Measurements from ENCODE around the gene IGFBP2. TPM values are rescaled to one million over a fixed set of nuclear protein-coding genes. Genes with fewer than 3 reads are reported as not detected.
A peak's percentile ranks its signal among the peaks of the same experiment; 100 is the strongest.

The IGFBP2 gene
- total and polyA plus RNA-seq, 2 of the 4 experiments (the other 2 are of a cell fraction), result 33.5 to 236 TPM

DNA sequence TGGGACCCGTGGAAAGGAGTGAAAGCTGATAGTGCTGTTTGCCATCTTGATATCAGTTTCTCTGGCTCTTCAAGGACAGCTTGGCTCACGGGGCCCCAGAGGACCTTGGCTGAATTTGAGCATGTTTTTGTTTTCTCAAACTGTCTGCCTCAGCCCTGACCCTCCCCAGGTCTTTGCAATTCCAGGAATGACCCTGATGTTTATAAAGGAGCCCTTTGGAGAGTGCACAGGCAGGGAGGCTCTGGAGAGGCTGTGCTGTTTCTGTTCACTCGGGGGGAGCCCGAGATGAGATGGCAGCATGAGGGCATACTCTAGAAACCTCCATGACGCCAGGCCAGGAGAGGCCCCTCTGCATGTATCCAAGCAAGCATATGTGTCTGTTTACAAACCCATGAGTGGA, 16.4 kb downstream of the IGFBP2 start:
- Histone ChIP-seq H2BK120ac (ENCODE audit: low read depth, low read length) (no peak overlapping the region), H2AFZ (replicated peaks; ENCODE audit: low read length, poor library complexity) (no peak overlapping the region), H3K9ac (ENCODE audit: low read depth, low read length) (no peak overlapping the region), H4K5ac (ENCODE audit: low read depth, low read length) (peak overlapping the region; percentile 29; the same call in 1 of the 2 replicates), H2AK5ac (ENCODE audit: low read depth, low read length) (no peak overlapping the region), H3K4me1 (ENCODE audit: control insufficient read depth, insufficient read depth, low read length) (peaks cover 29% of the 10 kb centered on the region; the same call in 1 of the 2 replicates), H2BK5ac (ENCODE audit: low read depth, low read length, poor library complexity, severe bottlenecking) (no peak overlapping the region), H3K36me3 (ENCODE audit: control insufficient read depth, insufficient read depth, low read length) (no peaks in the 10 kb centered on the region), H2BK20ac (ENCODE audit: low read depth, low read length) (no peak overlapping the region), H3K27ac (ENCODE audit: insufficient read depth, low read length) (no peak overlapping the region), H3K79me1 (ENCODE audit: low read depth in 1 of 2, low read length in 2 of 2) (no peaks in the 10 kb centered on the region), H3K9me3 (ENCODE audit: control insufficient read depth, insufficient read depth, low read length) (no peaks in the 10 kb centered on the region), H3K27me3 (ENCODE audit: control insufficient read depth, insufficient read depth, low read length) (peaks cover 1% of the 10 kb centered on the region; the same call in 1 of the 2 replicates), H3K18ac (ENCODE audit: low read depth, low read length) (peak overlapping the region; percentile 45; the same call in 1 of the 2 replicates), H3K9me1 (ENCODE audit: insufficient read depth, low read length) (peaks cover 4% of the 10 kb centered on the region), H4K20me1 (ENCODE audit: insufficient read depth, low read length) (no peaks in the 10 kb centered on the region), H3K4me2 (ENCODE audit: low read depth, low read length) (no peak overlapping the region; the same call in 1 of the 2 replicates), H3K4ac (ENCODE audit: low read depth, low read length) (no peak overlapping the region), H2AK9ac (replicated peaks; ENCODE audit: low read depth, low read length, poor library complexity) (no peak overlapping the region), H4K91ac (ENCODE audit: insufficient read depth, low read depth, low read length) (no peak overlapping the region), H4K8ac (ENCODE audit: low read depth in 2 of 2, low read length in 2 of 2) (no peak overlapping the region), H3K56ac (ENCODE audit: extremely low read depth, insufficient read depth, low read length) (no peak overlapping the region), H3K23ac (ENCODE audit: low read depth, low read length) (no peak overlapping the region), H3K4me3 (ENCODE audit: insufficient read depth, low read depth, low read length) (no peak overlapping the region), H3K14ac (replicated peaks; ENCODE audit: low read depth, low read length) (no peak overlapping the region), H2BK15ac (ENCODE audit: low read depth, low read length) (no peak overlapping the region)
- ATAC-seq (ENCODE audit: low read depth) (no peak), DNase-seq (no peak)
- intact Hi-C loops (cut with micrococcal nuclease), result no loop called here
- dilution Hi-C loops (cut with HindIII; ENCODE audit: low sequenced_read_pairs, unreplicated experiment), result no loop called here
- ChIA-PET CTCF (interaction anchor here (1.3 kb wide), 1 partner anchor 130 kb away, joined by 3 read pairs; no protein-coding TSS in a partner anchor), POLR2A (ENCODE audit: unreplicated experiment) (no interaction called here)
- 17% methylated on average over 1 of the region's 5 CpGs; no CpG with 5 or more reads in 1 of the 2 experiments for WGBS, 2 experiments (ENCODE audit: extremely low coverage in 2 of 2, insufficient read length in 1 of 2)
- TF ChIP-seq, protein P1, sequence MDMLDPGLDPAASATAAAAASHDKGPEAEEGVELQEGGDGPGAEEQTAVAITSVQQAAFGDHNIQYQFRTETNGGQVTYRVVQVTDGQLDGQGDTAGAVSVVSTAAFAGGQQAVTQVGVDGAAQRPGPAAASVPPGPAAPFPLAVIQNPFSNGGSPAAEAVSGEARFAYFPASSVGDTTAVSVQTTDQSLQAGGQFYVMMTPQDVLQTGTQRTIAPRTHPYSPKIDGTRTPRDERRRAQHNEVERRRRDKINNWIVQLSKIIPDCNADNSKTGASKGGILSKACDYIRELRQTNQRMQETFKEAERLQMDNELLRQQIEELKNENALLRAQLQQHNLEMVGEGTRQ (IDR thresholded peaks at IDR 0.05; ENCODE audit: low read depth, low read length), result no peak
- TF ChIP-seq POLR2A (IDR thresholded peaks at IDR 0.05; ENCODE audit: low read depth, low read length) (no peak), RCOR1 (IDR thresholded peaks at IDR 0.05; ENCODE audit: insufficient replicate concordance, low read length) (no peak), MAFK (IDR thresholded peaks at IDR 0.05; ENCODE audit: low read depth, low read length) (no peak), CEBPB (IDR thresholded peaks at IDR 0.05; ENCODE audit: low read depth, low read length) (no peak)
- no TSS peak for BruUV-seq (replicated peaks)
- in situ Hi-C loops (cut with MboI; ENCODE audit: low sequenced_read_pairs), result no loop called here
